Right lung (tissue), 5 donors: Measurements from ENCODE around the gene C1D. TPM values are rescaled to one million over a fixed set of nuclear protein-coding genes. Genes with fewer than 3 reads are reported as not detected.
"Not testable (repeated sequence)": the region's sequence is repeated elsewhere in the genome, so short reads cannot be mapped to it uniquely, and the experiment has no call there.

Source experiments
- DNase-seq, 2 donors: peaks; one replicate each; pipeline ENCODE4 v3.0.0-alpha.2; 2013
- polyA plus RNA-seq, 5 donors: library from polyadenylated mRNA; unstranded; fragments of 120-200 nt; gene quantifications; one replicate each; pipeline versions ENCODE4 v1.2.1 to v1.2.3, GENCODE V29; 2013; ENCODE audit warnings: inconsistent platforms in 1 of 5, low replicate concordance in 1 of 5; ENCODE audit not compliant: insufficient read length in 5 of 5, insufficient read depth in 1 of 5

Gene C1D
- polyA plus RNA-seq, 5 donors = 34.9 to 51.2 (median 44.1) TPM

DNA sequence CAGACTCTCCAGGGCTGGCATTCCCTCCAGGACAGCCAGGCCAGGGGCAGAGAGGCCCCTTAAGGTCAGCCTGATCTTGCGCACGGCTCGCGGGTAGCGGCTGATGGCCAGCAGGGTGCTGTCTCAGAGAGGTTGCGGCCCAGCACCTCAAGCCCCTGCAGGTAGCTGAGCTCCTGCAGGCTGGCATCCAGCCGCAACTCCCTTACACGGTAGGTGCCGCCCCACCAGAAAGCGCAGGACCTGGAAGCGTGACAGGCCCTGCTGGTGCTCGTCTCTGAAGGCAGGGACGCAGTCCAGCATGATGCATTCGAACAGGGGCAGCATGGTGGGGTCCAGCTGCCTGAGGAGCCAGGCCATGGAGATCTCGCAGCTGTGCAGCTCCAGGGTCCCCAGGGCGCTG, 38.9 kb downstream of the C1D start:
- no peak for DNase-seq

DNA sequence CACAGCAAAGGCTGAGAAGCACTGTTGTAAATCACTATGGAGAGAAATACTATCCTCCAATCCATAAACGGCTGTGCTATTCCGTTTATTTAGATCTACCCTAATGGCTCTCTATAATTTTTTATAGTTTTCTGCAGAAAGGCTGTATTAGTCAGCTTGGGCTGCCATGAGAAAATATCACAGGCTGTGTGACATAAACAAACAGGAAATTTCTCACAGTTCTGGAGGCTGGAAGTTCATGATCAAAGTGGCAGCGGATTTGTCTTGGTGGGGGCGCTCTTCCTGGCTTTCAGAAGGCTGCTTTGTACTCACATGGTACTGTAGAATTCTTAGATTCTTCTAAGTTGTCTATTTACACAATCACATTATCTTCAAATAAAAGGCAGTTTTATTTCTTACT, 44.1 kb downstream of the C1D start:
- no peak for DNase-seq

DNA sequence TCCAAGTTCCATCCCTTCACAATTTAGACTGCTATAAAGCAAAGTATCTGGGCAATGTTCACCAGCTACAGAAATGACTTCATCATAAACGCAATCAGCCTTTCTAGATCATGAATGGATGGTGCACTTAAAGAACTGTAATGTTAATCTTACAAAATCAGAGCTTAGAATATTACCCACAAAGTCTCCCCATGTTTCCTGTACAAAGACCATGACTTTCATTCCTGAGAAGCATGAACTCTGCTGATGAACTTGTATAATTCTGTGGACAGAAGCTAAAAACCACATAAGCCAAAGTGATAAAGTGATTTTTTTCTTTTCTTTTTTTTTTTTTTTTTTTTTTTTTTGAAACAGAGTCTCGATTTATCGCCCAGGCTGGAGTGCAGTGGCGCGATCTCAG, 53.3 kb downstream of the C1D start:
- no peak for DNase-seq

- no peak for DNase-seq
Measured at GRCh38 chr2:68000170-68000825, 62.5 kb downstream of the C1D start.

DNA sequence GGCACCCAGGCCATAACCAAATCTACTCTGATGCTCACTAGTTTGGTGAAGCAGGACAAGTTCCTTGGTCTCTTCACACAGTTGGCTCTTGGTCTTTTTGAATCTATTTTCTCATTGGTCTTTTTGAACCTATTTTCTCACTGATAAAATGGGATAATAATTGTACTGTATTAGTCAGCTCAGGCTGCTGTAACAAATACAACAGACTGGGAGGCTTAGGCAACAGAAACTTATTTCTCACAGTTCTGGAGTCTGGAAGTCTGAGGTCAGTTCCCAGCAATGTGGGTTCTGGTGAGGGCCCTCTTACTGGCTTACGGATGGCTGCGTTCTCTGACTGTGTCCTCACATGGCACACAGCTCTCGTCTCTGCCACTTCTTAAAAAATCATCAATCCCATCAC, 63.5 kb downstream of the C1D start:
- no peak for DNase-seq

DNA sequence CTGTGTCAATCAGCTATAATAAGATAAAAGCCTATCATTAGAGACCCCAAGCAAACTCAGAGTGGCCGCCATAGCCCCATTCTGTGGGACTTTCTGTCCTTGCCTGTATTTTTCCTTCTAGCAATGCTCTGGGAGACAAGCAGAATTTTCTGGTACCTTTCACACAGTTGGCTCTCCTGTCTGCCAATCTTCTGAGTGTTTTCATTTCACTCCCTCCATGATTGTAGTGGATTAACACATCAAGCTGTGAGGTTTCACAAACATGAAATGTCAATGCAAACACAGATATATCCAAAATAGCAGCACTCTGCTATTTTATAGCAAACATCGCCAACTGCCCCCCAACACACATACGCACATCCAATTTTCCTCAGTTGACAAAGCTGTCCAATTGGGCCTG, 64.9 kb downstream of the C1D start:
- no peak for DNase-seq

GRCh38 chr2:67997528-67997900, 65.3 kb downstream of the C1D start:
- DNase-seq = no peak

GRCh38 chr2:67996772-67997527, 65.9 kb downstream of the C1D start:
- no peak for DNase-seq

DNA sequence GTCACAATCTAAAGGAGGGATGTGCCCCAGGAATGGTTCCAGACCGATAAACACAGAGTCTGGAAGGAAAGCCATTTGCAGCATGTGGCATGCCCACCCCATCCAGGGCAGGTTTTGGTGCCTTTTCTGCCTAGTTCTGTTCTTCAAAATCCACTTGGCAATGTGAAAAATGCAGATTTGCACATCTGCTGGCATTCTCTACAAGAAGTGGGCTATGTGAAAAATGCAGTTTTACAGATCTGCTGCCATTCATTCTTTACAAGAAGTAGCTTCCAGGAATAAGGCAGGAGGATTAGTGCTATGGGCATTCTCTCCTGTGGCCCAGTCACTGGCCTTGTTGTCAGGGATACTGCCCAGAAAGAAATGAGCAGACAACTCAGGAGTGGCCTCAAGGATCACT, 68.1 kb downstream of the C1D start:
- no peak for DNase-seq

DNA sequence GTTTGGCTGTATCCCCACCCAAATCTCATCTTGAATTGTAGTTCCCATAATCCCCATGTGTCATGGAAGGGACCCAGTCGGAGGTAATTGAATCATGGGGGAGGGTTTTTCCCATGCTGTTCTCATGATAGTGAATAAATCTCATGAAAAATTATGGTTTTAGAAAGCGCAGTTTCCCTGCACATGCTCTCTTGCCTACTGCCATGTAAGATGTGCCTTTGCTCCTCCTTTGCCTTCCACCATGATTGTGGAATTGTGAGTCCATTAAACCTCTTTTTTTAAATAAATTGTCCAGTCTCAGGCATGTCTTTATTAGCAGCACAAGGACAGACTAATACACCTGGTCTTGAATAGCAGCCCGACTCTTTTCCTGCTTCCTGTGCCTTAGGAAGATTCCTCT, 68.7 kb downstream of the C1D start:
- DNase-seq = not testable (repeated sequence)

DNA sequence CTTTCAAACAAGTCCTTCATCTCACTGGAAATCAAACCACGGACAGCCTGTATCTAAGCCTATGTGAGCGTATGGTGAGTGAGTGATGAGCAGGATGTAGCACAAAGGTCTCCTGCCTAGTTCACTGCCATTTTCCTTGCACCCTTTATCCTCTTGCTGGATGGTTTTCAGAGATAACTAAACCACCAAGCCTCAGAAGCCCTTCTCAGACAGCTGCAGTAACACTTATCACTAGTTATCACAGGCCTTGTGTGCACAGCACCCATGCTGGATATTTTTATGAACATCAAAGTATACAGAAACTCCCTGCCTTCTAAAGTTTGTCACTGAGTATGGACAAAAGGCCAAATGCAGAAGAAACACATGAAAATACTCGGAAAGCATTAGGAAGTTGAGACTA, 69.5 kb downstream of the C1D start:
- no peak for DNase-seq

DNA sequence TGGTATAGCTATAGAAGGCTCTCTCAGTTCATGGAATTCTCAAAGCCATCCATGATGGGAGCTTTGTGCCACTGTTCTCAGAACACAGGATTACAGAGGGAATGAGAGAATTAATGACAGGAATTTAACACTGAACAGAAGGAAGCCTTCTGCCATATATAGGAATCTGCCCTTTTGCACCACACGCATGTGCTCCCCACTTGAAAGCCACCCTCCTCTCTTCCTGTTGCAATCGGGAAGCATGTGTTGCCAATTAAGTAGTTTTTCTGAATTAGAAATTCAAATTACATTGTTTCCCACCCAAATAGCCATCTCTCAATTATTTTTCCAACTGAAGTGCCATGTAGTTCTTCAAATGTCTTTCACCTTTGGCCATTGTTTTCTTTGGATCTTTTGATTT, 71.3 kb downstream of the C1D start:
- no peak for DNase-seq

Other genes starting within 250 kb of the C1D start
- gene PNO1, start 94.9 kb upstream of the C1D start, polyA plus RNA-seq = 10 to 100 TPM; 11.4 to 16.5 (median 13.9) TPM
- 10 to 100 TPM; 57.7 to 69.1 (median 62.7) TPM for gene PPP3R1, start 189.5 kb upstream of the C1D start, polyA plus RNA-seq